HCT116 (cell line): ENCODE measurements around the gene HELT.

Source experiments
- POLR2A ChIP-seq: IDR thresholded peaks from 2 replicates; pipeline ENCODE4 v1.7.0; 2011; ENCODE audit warnings: borderline replicate concordance; ENCODE audit not compliant: insufficient read depth, insufficient read length; ENCODE audit errors: extremely low read depth
- TF ChIP-seq, protein P1 (sequence below): IDR thresholded peaks from 2 replicates; pipeline ENCODE4 v1.6.1; 2012
- TF ChIP-seq, protein P2 (sequence below): IDR thresholded peaks from 2 replicates; pipeline ENCODE4 v1.6.1; 2012
- TF ChIP-seq, protein P3 (sequence below): IDR thresholded peaks from 2 replicates; pipeline ENCODE4 v1.6.1; 2012; ENCODE audit warnings: low read depth
- TF ChIP-seq, protein P4 (sequence below), 3 experiments: fragments of 200-600 bp in 1 of 3; sonication (generic) in 1 of 3; IDR thresholded peaks in 2 of 3; conservative IDR thresholded peaks in 1 of 3; 2 replicates each; pipeline ENCODE4 v1.5.1; 2012 to 2017; ENCODE audit warnings: low read depth in 2 of 3, low read length in 2 of 3, antibody characterized with exemption in 1 of 3, borderline replicate concordance in 1 of 3, control low read depth in 1 of 3, mild to moderate bottlenecking in 1 of 3, mixed read lengths in 1 of 3, mixed run types in 1 of 3, moderate library complexity in 1 of 3; ENCODE audit not compliant: insufficient read depth in 1 of 3

DNA sequence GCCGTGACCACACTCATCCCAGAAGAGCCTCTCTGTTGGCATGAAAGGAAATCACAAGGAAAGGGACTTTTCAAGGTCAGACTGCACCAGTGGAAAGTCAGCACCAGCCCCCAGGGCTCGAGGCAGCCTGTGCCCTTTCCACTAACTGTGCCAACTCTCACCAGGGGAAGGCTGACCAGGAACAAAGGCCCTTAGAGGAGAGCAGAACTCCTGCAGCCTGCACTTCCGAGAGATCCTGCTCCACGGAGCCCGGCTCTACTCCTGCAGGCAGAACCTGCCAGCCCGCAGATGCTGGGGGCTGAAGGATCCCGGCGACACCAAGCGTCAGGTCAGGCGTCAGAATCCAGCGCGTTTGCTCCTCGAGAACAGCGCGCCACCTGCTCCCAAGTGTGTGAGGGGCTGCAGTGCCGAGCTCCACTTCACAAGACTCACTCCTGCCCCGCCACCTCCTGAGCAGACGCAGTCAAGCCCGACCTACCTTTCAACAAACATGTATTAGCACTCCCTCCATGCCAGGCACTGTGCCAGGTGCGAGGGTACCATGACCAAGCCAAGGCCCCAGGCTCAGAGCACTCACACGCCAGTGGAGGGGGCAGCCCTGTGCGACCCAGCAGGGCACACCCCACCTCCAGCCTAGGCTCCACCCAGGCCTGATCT, 13.6 kb upstream of the HELT start:
- TF ChIP-seq POLR2A = no peak
- TF ChIP-seq, protein P1, sequence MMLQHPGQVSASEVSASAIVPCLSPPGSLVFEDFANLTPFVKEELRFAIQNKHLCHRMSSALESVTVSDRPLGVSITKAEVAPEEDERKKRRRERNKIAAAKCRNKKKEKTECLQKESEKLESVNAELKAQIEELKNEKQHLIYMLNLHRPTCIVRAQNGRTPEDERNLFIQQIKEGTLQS = no peak
- TF ChIP-seq, protein P2, sequence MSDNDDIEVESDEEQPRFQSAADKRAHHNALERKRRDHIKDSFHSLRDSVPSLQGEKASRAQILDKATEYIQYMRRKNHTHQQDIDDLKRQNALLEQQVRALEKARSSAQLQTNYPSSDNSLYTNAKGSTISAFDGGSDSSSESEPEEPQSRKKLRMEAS = no peak
- TF ChIP-seq, protein P3, sequence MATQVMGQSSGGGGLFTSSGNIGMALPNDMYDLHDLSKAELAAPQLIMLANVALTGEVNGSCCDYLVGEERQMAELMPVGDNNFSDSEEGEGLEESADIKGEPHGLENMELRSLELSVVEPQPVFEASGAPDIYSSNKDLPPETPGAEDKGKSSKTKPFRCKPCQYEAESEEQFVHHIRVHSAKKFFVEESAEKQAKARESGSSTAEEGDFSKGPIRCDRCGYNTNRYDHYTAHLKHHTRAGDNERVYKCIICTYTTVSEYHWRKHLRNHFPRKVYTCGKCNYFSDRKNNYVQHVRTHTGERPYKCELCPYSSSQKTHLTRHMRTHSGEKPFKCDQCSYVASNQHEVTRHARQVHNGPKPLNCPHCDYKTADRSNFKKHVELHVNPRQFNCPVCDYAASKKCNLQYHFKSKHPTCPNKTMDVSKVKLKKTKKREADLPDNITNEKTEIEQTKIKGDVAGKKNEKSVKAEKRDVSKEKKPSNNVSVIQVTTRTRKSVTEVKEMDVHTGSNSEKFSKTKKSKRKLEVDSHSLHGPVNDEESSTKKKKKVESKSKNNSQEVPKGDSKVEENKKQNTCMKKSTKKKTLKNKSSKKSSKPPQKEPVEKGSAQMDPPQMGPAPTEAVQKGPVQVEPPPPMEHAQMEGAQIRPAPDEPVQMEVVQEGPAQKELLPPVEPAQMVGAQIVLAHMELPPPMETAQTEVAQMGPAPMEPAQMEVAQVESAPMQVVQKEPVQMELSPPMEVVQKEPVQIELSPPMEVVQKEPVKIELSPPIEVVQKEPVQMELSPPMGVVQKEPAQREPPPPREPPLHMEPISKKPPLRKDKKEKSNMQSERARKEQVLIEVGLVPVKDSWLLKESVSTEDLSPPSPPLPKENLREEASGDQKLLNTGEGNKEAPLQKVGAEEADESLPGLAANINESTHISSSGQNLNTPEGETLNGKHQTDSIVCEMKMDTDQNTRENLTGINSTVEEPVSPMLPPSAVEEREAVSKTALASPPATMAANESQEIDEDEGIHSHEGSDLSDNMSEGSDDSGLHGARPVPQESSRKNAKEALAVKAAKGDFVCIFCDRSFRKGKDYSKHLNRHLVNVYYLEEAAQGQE = no peak
- TF ChIP-seq, protein P4, sequence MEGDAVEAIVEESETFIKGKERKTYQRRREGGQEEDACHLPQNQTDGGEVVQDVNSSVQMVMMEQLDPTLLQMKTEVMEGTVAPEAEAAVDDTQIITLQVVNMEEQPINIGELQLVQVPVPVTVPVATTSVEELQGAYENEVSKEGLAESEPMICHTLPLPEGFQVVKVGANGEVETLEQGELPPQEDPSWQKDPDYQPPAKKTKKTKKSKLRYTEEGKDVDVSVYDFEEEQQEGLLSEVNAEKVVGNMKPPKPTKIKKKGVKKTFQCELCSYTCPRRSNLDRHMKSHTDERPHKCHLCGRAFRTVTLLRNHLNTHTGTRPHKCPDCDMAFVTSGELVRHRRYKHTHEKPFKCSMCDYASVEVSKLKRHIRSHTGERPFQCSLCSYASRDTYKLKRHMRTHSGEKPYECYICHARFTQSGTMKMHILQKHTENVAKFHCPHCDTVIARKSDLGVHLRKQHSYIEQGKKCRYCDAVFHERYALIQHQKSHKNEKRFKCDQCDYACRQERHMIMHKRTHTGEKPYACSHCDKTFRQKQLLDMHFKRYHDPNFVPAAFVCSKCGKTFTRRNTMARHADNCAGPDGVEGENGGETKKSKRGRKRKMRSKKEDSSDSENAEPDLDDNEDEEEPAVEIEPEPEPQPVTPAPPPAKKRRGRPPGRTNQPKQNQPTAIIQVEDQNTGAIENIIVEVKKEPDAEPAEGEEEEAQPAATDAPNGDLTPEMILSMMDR (IDR thresholded peaks at IDR 0.05 in 2 of 3, conservative IDR thresholded peaks at IDR 0.05 in 1 of 3; ENCODE audit: borderline replicate concordance in 1 of 3, insufficient read depth in 1 of 3, low read depth in 2 of 3, low read length in 2 of 3) = no peak
